ENCODE results near the gene NPC1.

DNA sequence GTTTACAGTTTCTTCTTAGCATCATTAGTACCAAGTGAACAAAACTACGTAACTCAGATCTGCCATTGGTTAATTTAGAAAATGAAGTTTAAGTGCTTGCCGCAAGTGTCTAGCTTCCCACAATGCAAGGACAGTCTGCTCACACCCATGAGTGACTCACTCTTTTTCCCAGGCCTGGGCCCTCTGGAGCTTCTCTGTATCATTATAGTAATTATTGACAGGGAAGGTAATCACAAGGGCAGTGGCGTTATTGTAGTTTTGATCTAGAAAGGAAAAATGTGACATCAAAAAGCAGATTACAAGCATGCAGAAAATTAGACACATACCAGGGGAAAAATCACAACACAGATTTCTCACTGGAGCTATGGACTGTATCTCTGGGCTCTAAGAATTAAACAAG lies 38.5 kb downstream of the NPC1 start:
- TF ChIP-seq, protein P1, sequence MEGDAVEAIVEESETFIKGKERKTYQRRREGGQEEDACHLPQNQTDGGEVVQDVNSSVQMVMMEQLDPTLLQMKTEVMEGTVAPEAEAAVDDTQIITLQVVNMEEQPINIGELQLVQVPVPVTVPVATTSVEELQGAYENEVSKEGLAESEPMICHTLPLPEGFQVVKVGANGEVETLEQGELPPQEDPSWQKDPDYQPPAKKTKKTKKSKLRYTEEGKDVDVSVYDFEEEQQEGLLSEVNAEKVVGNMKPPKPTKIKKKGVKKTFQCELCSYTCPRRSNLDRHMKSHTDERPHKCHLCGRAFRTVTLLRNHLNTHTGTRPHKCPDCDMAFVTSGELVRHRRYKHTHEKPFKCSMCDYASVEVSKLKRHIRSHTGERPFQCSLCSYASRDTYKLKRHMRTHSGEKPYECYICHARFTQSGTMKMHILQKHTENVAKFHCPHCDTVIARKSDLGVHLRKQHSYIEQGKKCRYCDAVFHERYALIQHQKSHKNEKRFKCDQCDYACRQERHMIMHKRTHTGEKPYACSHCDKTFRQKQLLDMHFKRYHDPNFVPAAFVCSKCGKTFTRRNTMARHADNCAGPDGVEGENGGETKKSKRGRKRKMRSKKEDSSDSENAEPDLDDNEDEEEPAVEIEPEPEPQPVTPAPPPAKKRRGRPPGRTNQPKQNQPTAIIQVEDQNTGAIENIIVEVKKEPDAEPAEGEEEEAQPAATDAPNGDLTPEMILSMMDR (IDR thresholded peaks at IDR 0.05), result no peak
- TF ChIP-seq POLR2A (IDR thresholded peaks at IDR 0.05), result no peak

All from body of pancreas (tissue), 4 donors.